HepG2 (cell line): Measurements from ENCODE around the gene P2RX7. TPM values are rescaled to one million over a fixed set of nuclear protein-coding genes. Genes with fewer than 3 reads are reported as not detected.

ENCODE experiments used
- CCAR2 ChIP-seq: fragments of 200-400 bp; formaldehyde crosslinking; optimal IDR thresholded peaks from 2 replicates; pipeline ENCODE3; 2018; ENCODE audit warnings: low read depth, mild to moderate bottlenecking, low read length, moderate library complexity
- CHD4 ChIP-seq: fragments of 200-600 bp; sonication (generic); IDR thresholded peaks from 2 replicates; pipeline ENCODE4 v1.7.0; 2017; ENCODE audit warnings: mild to moderate bottlenecking, low read length, borderline replicate concordance
- FUBP1 ChIP-seq: sonication (generic); formaldehyde crosslinking; IDR thresholded peaks from 2 replicates; pipeline ENCODE4 v1.5.1; 2020; ENCODE audit warnings: missing genetic modification reagents, mild to moderate bottlenecking, borderline replicate concordance
- KDM5B ChIP-seq: sonication (generic); formaldehyde crosslinking; IDR thresholded peaks from 2 replicates; pipeline ENCODE4 v1.4.0; 2020; ENCODE audit warnings: missing genetic modification reagents, mild to moderate bottlenecking, borderline replicate concordance
- KLF6 ChIP-seq: IDR thresholded peaks from 2 replicates; pipeline ENCODE4 v1.8.0; 2016; ENCODE audit warnings: missing biosample characterization, missing genetic modification reagents
- MAF1 ChIP-seq: sonication (generic); formaldehyde crosslinking; IDR thresholded peaks from 2 replicates; pipeline ENCODE4 v1.5.0; 2020; ENCODE audit warnings: missing genetic modification reagents, borderline replicate concordance
- MIER3 ChIP-seq: IDR thresholded peaks from 2 replicates; pipeline ENCODE4 v1.6.1; 2016; ENCODE audit warnings: missing compliant biosample characterization, borderline replicate concordance
- NFYC ChIP-seq: IDR thresholded peaks from 2 replicates; pipeline ENCODE4 v1.6.1; 2016; ENCODE audit warnings: missing genetic modification reagents, missing compliant biosample characterization
- NR0B2 ChIP-seq: sonication (generic); formaldehyde crosslinking; IDR thresholded peaks from 2 replicates; pipeline ENCODE4 v1.4.0; 2020; ENCODE audit warnings: mild to moderate bottlenecking, missing genetic modification reagents
- NRL ChIP-seq: sonication (generic); formaldehyde crosslinking; IDR thresholded peaks from 2 replicates; pipeline ENCODE4 v1.5.0; 2020; ENCODE audit warnings: missing genetic modification reagents, mild to moderate bottlenecking, moderate library complexity, borderline replicate concordance
- TARDBP ChIP-seq: sonication (generic); formaldehyde crosslinking; IDR thresholded peaks from 2 replicates; pipeline ENCODE4 v1.8.0; 2022; ENCODE audit warnings: mild to moderate bottlenecking, missing genetic modification reagents
- polyA plus RNA-seq, 8 experiments: library from polyadenylated mRNA; depleted of rRNA in 3 of 8; stranded (reverse) in 7 of 8; unstranded in 1 of 8; fragments of >200 nt; fragmentation: Illumina TruSeq in 4 of 8; extraction: Trizol in 4 of 8; gene quantifications; 2 replicates each; pipeline versions ENCODE4 v1.2.1 to v1.2.3, GENCODE V29; 2011 to 2016; ENCODE audit warnings: low read depth in 4 of 8, missing spikeins in 1 of 8, mixed read lengths in 1 of 8; ENCODE audit not compliant: insufficient read depth in 1 of 8
- total RNA-seq, 5 experiments: library from RNA; depleted of rRNA; stranded (reverse); fragments of >200 nt; fragmentation: Illumina TruSeq; extraction: Trizol; gene quantifications; 2 replicates each; pipeline ENCODE4 v1.2.3, GENCODE V29; 2016; ENCODE audit warnings: low read depth in 1 of 5

Gene P2RX7
- total and polyA plus RNA-seq, 2 of the 13 experiments (the other 11 are each of a cell fraction or from before 2014, with no cell fraction given) = 0.13 to 0.73 TPM

- TF ChIP-seq FUBP1 (CRISPR knock-in tag) (no peak), CCAR2 (no peak), NRL (CRISPR knock-in tag) (no peak), MAF1 (CRISPR knock-in tag) (no peak), KLF6 (peak; percentile 53; the same call in 1 of the 2 replicates), MIER3 (no peak), NFYC (CRISPR knock-in tag) (peak; percentile 83), TARDBP (peak; percentile 27; the same call in 1 of the 2 replicates), CHD4 (no peak), NR0B2 (CRISPR knock-in tag) (no peak), KDM5B (CRISPR knock-in tag) (no peak)
Observed at GRCh38 chr12:121128908-121129810, 3.5 kb upstream of the P2RX7 start (continued).
